ENCODE measurements around the gene C1orf105. TPM values are rescaled to one million over a fixed set of nuclear protein-coding genes. Genes with fewer than 3 reads are reported as not detected.

Gene C1orf105
- total RNA-seq, 4 donors from 2014 or later, result 0.89 to 1.5 (median 1.5) TPM; not detected in 1

DNA sequence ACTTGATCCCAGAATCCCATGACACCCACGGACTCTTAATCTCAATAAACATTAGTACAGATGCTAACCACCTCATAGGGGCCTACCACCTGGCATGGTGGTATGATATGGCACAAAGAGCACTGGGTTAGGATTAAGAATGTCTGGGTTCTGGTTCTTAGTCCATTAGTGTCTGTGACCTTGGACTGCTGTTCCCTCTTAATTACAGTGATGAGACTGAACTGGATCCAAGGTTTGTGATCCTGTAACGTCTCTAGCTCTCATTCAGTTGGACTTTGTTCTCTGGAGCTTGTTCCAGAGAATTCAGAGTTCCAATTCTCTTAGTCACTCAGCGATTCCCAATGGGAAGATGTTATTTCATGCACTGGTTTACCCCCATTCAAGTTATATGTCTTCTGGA, 47.0 kb downstream of the C1orf105 start:
- Histone ChIP-seq H3K27me3 (no peaks in the 10 kb centered on the region), H3K27ac (no peak overlapping the region), H3K9me3 (no peaks in the 10 kb centered on the region), H3K36me3 (no peaks in the 10 kb centered on the region), H3K4me3 (no peak overlapping the region), H3K4me1 (no peaks in the 10 kb centered on the region)
- TF ChIP-seq POLR2A (IDR thresholded peaks at IDR 0.05), result no peak
- TF ChIP-seq POLR2AphosphoS5 (IDR thresholded peaks at IDR 0.05), result no peak
- no peak for TF ChIP-seq EP300 (IDR thresholded peaks at IDR 0.05)
- TF ChIP-seq, protein P1, sequence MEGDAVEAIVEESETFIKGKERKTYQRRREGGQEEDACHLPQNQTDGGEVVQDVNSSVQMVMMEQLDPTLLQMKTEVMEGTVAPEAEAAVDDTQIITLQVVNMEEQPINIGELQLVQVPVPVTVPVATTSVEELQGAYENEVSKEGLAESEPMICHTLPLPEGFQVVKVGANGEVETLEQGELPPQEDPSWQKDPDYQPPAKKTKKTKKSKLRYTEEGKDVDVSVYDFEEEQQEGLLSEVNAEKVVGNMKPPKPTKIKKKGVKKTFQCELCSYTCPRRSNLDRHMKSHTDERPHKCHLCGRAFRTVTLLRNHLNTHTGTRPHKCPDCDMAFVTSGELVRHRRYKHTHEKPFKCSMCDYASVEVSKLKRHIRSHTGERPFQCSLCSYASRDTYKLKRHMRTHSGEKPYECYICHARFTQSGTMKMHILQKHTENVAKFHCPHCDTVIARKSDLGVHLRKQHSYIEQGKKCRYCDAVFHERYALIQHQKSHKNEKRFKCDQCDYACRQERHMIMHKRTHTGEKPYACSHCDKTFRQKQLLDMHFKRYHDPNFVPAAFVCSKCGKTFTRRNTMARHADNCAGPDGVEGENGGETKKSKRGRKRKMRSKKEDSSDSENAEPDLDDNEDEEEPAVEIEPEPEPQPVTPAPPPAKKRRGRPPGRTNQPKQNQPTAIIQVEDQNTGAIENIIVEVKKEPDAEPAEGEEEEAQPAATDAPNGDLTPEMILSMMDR (IDR thresholded peaks at IDR 0.05), result no peak
- 61% methylated on average over 3 of the region's 3 CpGs for WGBS
- no peak for DNase-seq (ENCODE audit: low spot score in 2 of 2)

DNA sequence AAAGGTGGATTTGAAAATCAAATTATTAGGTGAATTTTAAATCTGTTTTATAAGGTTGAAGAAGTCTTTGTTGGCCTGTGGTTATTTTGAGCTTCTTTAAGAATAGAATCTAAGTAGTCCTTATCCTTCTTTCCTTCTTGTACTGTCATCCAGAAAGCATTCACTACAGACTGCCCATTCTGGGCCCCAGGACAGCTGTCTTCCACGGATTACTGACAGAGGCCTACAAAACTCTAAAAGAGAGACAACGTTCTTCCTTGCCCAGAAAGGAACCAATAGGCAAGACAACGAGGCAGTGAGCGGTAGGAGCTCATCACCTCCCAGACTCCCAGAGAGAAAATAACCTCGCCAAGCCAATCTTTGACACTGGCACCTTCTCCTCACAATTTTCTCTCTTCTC, 47.8 kb downstream of the C1orf105 start:
- Histone ChIP-seq H3K27me3 (no peaks in the 10 kb centered on the region), H3K9me3 (no peaks in the 10 kb centered on the region), H3K27ac (no peak overlapping the region), H3K4me3 (no peak overlapping the region), H3K4me1 (peaks cover 2% of the 10 kb centered on the region), H3K36me3 (no peaks in the 10 kb centered on the region)
- TF ChIP-seq POLR2AphosphoS5 (IDR thresholded peaks at IDR 0.05) (no peak), EP300 (IDR thresholded peaks at IDR 0.05) (no peak), POLR2A (IDR thresholded peaks at IDR 0.05) (no peak)
- TF ChIP-seq, protein P1 (IDR thresholded peaks at IDR 0.05), result no peak
- WGBS, result 82% methylated on average over 5 of the region's 5 CpGs
- no peak for DNase-seq (ENCODE audit: low spot score in 2 of 2)

GRCh38 chr1:172469717-172470116, 49.2 kb downstream of the C1orf105 start:
- Histone ChIP-seq H3K9me3 (no peaks in the 10 kb centered on the region), H3K36me3 (no peaks in the 10 kb centered on the region), H3K27me3 (no peaks in the 10 kb centered on the region), H3K4me3 (no peak overlapping the region), H3K4me1 (peaks cover 11% of the 10 kb centered on the region), H3K27ac (no peak overlapping the region)
- WGBS, result 71% methylated on average over 3 of the region's 3 CpGs
- TF ChIP-seq POLR2AphosphoS5 (IDR thresholded peaks at IDR 0.05) (no peak), EP300 (IDR thresholded peaks at IDR 0.05) (no peak), POLR2A (IDR thresholded peaks at IDR 0.05) (no peak)
- TF ChIP-seq, protein P1 (IDR thresholded peaks at IDR 0.05), result no peak
- no peak for DNase-seq (ENCODE audit: low spot score in 2 of 2)

DNA sequence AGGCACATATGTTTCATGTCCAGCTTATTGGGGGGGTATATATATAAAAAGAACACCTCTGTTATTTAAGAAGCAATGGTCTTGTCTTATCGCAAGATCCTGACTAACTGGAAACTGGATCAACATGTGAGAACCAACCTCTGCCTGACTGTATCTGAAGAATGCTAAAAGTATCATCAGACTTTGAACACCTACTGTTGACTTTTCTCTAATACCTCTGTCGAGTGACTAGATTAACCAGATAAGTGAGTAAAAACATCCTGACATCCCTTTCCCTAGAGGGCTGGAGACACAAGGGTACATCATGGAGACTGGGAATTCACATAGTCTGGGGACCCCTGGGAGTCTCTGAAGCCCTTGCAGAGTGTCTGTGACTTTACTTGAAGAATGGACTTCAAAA, 49.7 kb downstream of the C1orf105 start:
- no peaks in the 10 kb centered on the region for H3K27me3 ChIP-seq
- no peak for DNase-seq (ENCODE audit: low spot score in 2 of 2)
- no peaks in the 10 kb centered on the region for H3K9me3 ChIP-seq
- H3K4me1 ChIP-seq, result peaks cover 11% of the 10 kb centered on the region
- H3K36me3 ChIP-seq, result no peaks in the 10 kb centered on the region
- WGBS, result 62% methylated on average over 2 of the region's 2 CpGs
- TF ChIP-seq, protein P1 (IDR thresholded peaks at IDR 0.05), result no peak
- TF ChIP-seq POLR2A (IDR thresholded peaks at IDR 0.05) (no peak), POLR2AphosphoS5 (IDR thresholded peaks at IDR 0.05) (no peak), EP300 (IDR thresholded peaks at IDR 0.05) (no peak)
- no peak overlapping the region for H3K4me3 ChIP-seq
- no peak overlapping the region for H3K27ac ChIP-seq

GRCh38 chr1:172471666-172472065, 51.2 kb downstream of the C1orf105 start:
- 92% methylated on average over 1 of the region's 1 CpG for WGBS
- H3K36me3 ChIP-seq, result no peaks in the 10 kb centered on the region
- H3K4me3 ChIP-seq, result no peak overlapping the region
- peaks cover 21% of the 10 kb centered on the region for H3K4me1 ChIP-seq
- no peak for DNase-seq (ENCODE audit: low spot score in 2 of 2)
- TF ChIP-seq POLR2A (IDR thresholded peaks at IDR 0.05) (no peak), EP300 (IDR thresholded peaks at IDR 0.05) (no peak), POLR2AphosphoS5 (IDR thresholded peaks at IDR 0.05) (no peak)
- TF ChIP-seq, protein P1 (IDR thresholded peaks at IDR 0.05), result no peak
- no peaks in the 10 kb centered on the region for H3K9me3 ChIP-seq
- no peak overlapping the region for H3K27ac ChIP-seq
- H3K27me3 ChIP-seq, result no peaks in the 10 kb centered on the region

Data from suprapubic skin (tissue), 4 donors.